A549 (cell line): ENCODE results near the gene CDC42EP5. TPM values are rescaled to one million over a fixed set of nuclear protein-coding genes. Genes with fewer than 3 reads are reported as not detected.

ENCODE experiments used
- ATAC-seq, 2 experiments: fragments of 200-7000 bp in 1 of 2; fragments of >200 bp in 1 of 2; cut with Nextera tagmentation in 1 of 2; cut with Tn5 transposase in 1 of 2; 3 replicates each; pipeline versions ENCODE4 v1.8.0 to v1.9.1; 2018 to 2020; ENCODE audit warnings: mild to moderate bottlenecking in 1 of 2, moderate library complexity in 1 of 2
- CTCF ChIA-PET: fragments of 300-600 bp; sonication (Branson Sonifier 250); formaldehyde crosslinking; extraction: SDS; loops from one replicate; lab custom pipeline; 2021; ENCODE audit warnings: antibody characterized with exemption, inconsistent platforms; lab: Yijun Ruan, JAX
- POLR2A ChIA-PET: fragments of 350-600 bp; formaldehyde crosslinking; extraction: SDS; loops from one replicate; lab custom pipeline; 2021; ENCODE audit warnings: antibody characterized with exemption, inconsistent platforms; lab: Yijun Ruan, JAX
- DNase-seq, 2 experiments: peaks; one replicate each; pipeline versions ENCODE4 v3.0.0 to v3.0.0-alpha.2; 2011 to 2016; ENCODE audit warnings: low read depth in 1 of 2, low spot score in 1 of 2
- FAIRE-seq: peaks from 2 replicates; lab custom pipeline; 2011; peaks lifted over from hg19 to GRCh38; lab: Jason Lieb, UNC
- H3K27ac ChIP-seq, 2 experiments: fragments of >200 bp; sonication (Bioruptor Twin); formaldehyde crosslinking; 3 replicates each; pipeline ENCODE4 v1.5.1; 2016 to 2017
- H3K4me1 ChIP-seq: fragments of >200 bp; sonication (Bioruptor Twin); formaldehyde crosslinking; 3 replicates; pipeline ENCODE4 v1.6.1; 2016
- H3K4me2 ChIP-seq: fragments of >200 bp; sonication (Bioruptor Twin); formaldehyde crosslinking; 3 replicates; pipeline ENCODE4 v1.6.1; 2016
- H3K4me3 ChIP-seq: fragments of >200 bp; sonication (Bioruptor Twin); formaldehyde crosslinking; 3 replicates; pipeline ENCODE4 v1.5.1; 2016
- H3K9me3 ChIP-seq: fragments of >200 bp; sonication (Bioruptor Twin); formaldehyde crosslinking; 3 replicates; pipeline ENCODE4 v1.6.1; 2016
- BHLHE40 ChIP-seq: IDR thresholded peaks from 2 replicates; pipeline ENCODE4 v1.6.1; 2012; ENCODE audit warnings: low read depth, low read length, inconsistent platforms
- CBX8 ChIP-seq: fragments of 200-600 bp; sonication (generic); IDR thresholded peaks from 2 replicates; pipeline ENCODE4 v1.6.1; 2016
- CTCF ChIP-seq: fragments of >200 bp; sonication (Bioruptor Twin); formaldehyde crosslinking; IDR thresholded peaks from 3 replicates; pipeline ENCODE4 v1.5.1; 2016
- ESRRA ChIP-seq: fragments of 150-350 bp; IDR thresholded peaks from 2 replicates; pipeline ENCODE4 v1.6.1; 2014; ENCODE audit warnings: mild to moderate bottlenecking, low read length, borderline replicate concordance
- HES2 ChIP-seq: fragments of >200 bp; sonication (Bioruptor Twin); formaldehyde crosslinking; IDR thresholded peaks from 2 replicates; pipeline ENCODE4 v1.6.1; 2016
- HOXB5 ChIP-seq: fragments of 250-450 bp; sonication (Bioruptor Pico); IDR thresholded peaks from 2 replicates; pipeline ENCODE4 v1.5.0; 2020; ENCODE audit warnings: mild to moderate bottlenecking, moderate library complexity
- KDM1A ChIP-seq: fragments of 200-600 bp; sonication (generic); IDR thresholded peaks from 2 replicates; pipeline ENCODE4 v1.6.1; 2016; ENCODE audit warnings: low read depth, mild to moderate bottlenecking
- PBX3 ChIP-seq: IDR thresholded peaks from 2 replicates; pipeline ENCODE4 v1.6.1; 2012
- RAD21 ChIP-seq, 2 experiments: fragments of >200 bp in 1 of 2; sonication (Bioruptor Twin) in 1 of 2; formaldehyde crosslinking in 1 of 2; IDR thresholded peaks in 1 of 2; conservative IDR thresholded peaks in 1 of 2; 2 replicates in 1 of 2; 3 replicates in 1 of 2; pipeline ENCODE4 v1.6.1; 2012 to 2018; ENCODE audit warnings: inconsistent platforms in 1 of 2
- ZFP36 ChIP-seq: fragments of 450-650 bp; IDR thresholded peaks from 2 replicates; pipeline ENCODE4 v1.6.1; 2014; ENCODE audit warnings: borderline replicate concordance; ENCODE audit not compliant: partially characterized antibody
- WGBS: methylation state at CpG from one replicate; pipeline ENCODE4 v1.1.6; 2017; ENCODE audit errors: missing lambda C conversion rate; 5-methylcytosine and 5-hydroxymethylcytosine counted together
- polyA plus RNA-seq, 4 experiments: library from polyadenylated mRNA; depleted of rRNA in 3 of 4; stranded (reverse); fragments of >200 nt; fragmentation: RNase III in 1 of 4; extraction: RNeasy Plus Mini Kit Qiagen cat#74134 plus additional on column Dnase treatment in 1 of 4; gene quantifications; 2 replicates in 3 of 4; 3 replicates in 1 of 4; pipeline ENCODE4 v1.2.3, GENCODE V29; 2011 to 2017
- TF ChIP-seq, protein P1 (sequence below): fragments of 250-450 bp; sonication (Bioruptor Pico); IDR thresholded peaks from 2 replicates; pipeline ENCODE4 v1.5.0; 2021; ENCODE audit warnings: mild to moderate bottlenecking, moderate library complexity, borderline replicate concordance
- TF ChIP-seq, protein P2 (sequence below): IDR thresholded peaks from 2 replicates; pipeline ENCODE4 v1.6.1; 2012; ENCODE audit warnings: low read depth, borderline replicate concordance
- TF ChIP-seq, protein P3 (sequence below): fragments of 200-600 bp; sonication (generic); IDR thresholded peaks from 2 replicates; pipeline ENCODE4 v1.6.1; 2016; ENCODE audit warnings: antibody characterized with exemption, mild to moderate bottlenecking, moderate library complexity

Gene CDC42EP5
- polyA plus RNA-seq, 2 of the 4 experiments (the other 2 are of a cell fraction) = not detected

DNA sequence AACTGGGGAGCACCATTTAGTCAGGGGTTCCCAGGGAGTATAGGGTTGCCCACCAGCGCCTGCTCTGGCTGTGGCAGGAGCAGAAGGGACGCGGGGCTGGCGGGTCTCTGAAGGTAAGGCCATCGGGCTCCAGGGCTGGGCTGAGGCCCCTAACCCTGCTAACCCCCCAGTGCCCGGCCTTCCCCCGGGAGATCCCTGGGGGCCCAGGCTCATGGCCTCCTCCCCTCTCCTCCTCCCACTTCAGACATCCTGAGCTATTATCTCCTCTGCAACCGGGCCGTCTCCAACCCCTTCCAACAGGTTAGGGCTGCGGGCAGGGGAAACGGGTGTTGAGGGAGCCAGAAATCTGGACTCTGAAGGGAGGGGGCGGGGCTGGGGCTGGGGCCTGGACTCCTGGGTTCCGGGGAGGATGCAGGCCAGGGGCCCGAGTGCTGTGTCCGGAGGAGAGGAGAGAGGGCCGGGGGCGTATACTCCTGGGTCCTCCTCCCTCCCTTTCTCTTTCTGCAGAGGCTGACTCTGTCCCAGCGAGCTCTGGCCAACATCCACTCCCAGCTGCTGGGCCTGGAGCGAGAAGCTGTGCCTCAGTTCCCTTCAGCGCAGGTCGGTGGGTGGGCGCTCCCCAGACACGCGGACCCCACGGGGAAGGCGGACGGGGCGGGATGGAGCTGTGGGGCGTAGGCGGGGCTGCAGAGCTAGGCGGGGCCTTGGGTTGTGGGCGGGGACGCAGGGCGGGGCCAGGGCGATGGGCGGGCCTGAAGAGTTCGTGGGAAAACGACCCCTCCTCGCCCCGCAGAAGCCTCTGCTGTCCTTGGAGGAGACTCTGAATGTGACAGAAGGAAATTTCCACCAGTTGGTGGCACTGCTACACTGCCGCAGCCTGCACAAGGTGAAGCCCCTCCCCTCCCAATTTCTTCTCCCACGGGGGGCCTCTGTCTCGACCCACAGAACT lies 42.5 kb downstream of the CDC42EP5 start:
- CTCF ChIA-PET = interaction anchor here (1.1 to 4.5 kb wide), 5 partner anchors 8 to 38 kb away, joined by 3 to 39 read pairs (median 4); partner anchors contain the start of genes LENG8 and TTYH1
- peak; percentile 65 to 83 for ATAC-seq
- Histone ChIP-seq H3K9me3 (no peaks in the 10 kb centered on the region), H3K4me2 (peak overlapping the region; percentile 98), H3K27ac (peak overlapping the region; percentile 3 to 65; a peak in 4 of 6 replicates), H3K4me1 (peaks cover 24% of the 10 kb centered on the region), H3K4me3 (peak overlapping the region; percentile 43)
- POLR2A ChIA-PET = interaction anchor here (0.6 to 2.8 kb wide), 5 partner anchors 8 to 293 kb away, joined by 3 to 11 read pairs (median 4); partner anchors contain the start of genes CNOT3, LENG8 and MBOAT7
- TF ChIP-seq PBX3 = peak; percentile 24
- peak; percentile 43 for TF ChIP-seq CTCF
- no peak for TF ChIP-seq ESRRA
- TF ChIP-seq RAD21 (conservative IDR thresholded peaks at IDR 0.05 in 1 of 2, IDR thresholded peaks at IDR 0.05 in 1 of 2) = peak; percentile 31 to 42; a peak in 3 of 5 replicates
- TF ChIP-seq ZFP36 = no peak
- TF ChIP-seq KDM1A = no peak
- TF ChIP-seq HOXB5 (CRISPR knock-in tag) = no peak
- TF ChIP-seq, protein P1, sequence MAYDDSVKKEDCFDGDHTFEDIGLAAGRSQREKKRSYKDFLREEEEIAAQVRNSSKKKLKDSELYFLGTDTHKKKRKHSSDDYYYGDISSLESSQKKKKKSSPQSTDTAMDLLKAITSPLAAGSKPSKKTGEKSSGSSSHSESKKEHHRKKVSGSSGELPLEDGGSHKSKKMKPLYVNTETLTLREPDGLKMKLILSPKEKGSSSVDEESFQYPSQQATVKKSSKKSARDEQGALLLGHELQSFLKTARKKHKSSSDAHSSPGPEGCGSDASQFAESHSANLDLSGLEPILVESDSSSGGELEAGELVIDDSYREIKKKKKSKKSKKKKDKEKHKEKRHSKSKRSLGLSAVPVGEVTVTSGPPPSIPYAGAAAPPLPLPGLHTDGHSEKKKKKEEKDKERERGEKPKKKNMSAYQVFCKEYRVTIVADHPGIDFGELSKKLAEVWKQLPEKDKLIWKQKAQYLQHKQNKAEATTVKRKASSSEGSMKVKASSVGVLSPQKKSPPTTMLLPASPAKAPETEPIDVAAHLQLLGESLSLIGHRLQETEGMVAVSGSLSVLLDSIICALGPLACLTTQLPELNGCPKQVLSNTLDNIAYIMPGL (CRISPR knock-in tag) = no peak
- no peak for FAIRE-seq
- WGBS = 16% methylated on average over 24 of the region's 43 CpGs
- peak in 1 of 2 experiments; percentile 66 for DNase-seq

GRCh38 chr19:54429545-54430227 lies 43.4 kb downstream of the CDC42EP5 start:
- ChIA-PET CTCF (interaction anchor here (0.5 to 4.5 kb wide), 4 partner anchors 9 to 49 kb away, joined by 3 to 39 read pairs (median 3); partner anchors contain the start of gene TTYH1), POLR2A (interaction anchor here (0.5 to 2.8 kb wide), 5 partner anchors 9 to 620 kb away, joined by 3 to 8 read pairs (median 4); partner anchors contain the start of gene LENG8)
- DNase-seq (no peak), ATAC-seq (peak in 1 of 2 experiments; percentile 12; a peak in 3 of 6 replicates), FAIRE-seq (no peak)
- no peak overlapping the region for H3K4me3 ChIP-seq
- H3K27ac ChIP-seq = no peak overlapping the region
- TF ChIP-seq PBX3 (0 out of 2 replicates have a peak, but pooled peaks have one; percentile 9), CBX8 (no peak)
- no peaks in the 10 kb centered on the region for H3K9me3 ChIP-seq
- 42% methylated on average over 10 of the region's 13 CpGs for whole genome bisulfite sequencing
- H3K4me1 ChIP-seq = peaks cover 24% of the 10 kb centered on the region
- peak overlapping the region; percentile 98; the same call in 2 of the 3 replicates for H3K4me2 ChIP-seq

DNA sequence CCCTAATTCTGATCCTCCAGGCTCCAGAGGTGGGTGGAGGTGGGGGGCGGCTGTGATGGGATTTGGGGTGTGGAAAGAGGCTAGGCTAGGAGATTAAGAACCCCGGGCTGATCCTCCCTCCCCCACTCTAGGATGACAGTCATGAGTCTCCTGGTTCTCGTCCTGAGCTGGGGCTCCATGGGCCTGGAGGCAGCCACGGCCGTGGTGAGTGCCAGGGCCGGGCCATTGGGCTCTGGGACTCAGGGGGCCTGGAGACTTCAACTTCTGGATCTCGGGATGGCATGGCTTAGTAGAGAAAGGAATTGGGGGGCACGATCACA lies 44.0 kb downstream of the CDC42EP5 start:
- CTCF ChIA-PET = interaction anchor here (0.5 to 4.5 kb wide), 3 partner anchors 10 to 19 kb away, joined by 3 to 39 read pairs (median 3); partner anchors contain the start of gene TTYH1
- H3K27ac ChIP-seq = no peak overlapping the region
- no peak overlapping the region for H3K4me3 ChIP-seq
- H3K9me3 ChIP-seq = no peaks in the 10 kb centered on the region
- peaks cover 24% of the 10 kb centered on the region for H3K4me1 ChIP-seq
- POLR2A ChIA-PET = interaction anchor here (0.5 to 2.8 kb wide), 4 partner anchors 10 to 49 kb away, joined by 3 to 8 read pairs (median 4); partner anchors contain the start of gene LENG8
- H3K4me2 ChIP-seq = no peak overlapping the region
- ATAC-seq = no peak
- whole genome bisulfite sequencing = 52% methylated on average over 8 of the region's 8 CpGs
- FAIRE-seq = no peak
- no peak for DNase-seq
- TF ChIP-seq BHLHE40 = no peak
- TF ChIP-seq, protein P2, sequence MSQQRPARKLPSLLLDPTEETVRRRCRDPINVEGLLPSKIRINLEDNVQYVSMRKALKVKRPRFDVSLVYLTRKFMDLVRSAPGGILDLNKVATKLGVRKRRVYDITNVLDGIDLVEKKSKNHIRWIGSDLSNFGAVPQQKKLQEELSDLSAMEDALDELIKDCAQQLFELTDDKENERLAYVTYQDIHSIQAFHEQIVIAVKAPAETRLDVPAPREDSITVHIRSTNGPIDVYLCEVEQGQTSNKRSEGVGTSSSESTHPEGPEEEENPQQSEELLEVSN = no peak
- TF ChIP-seq, protein P3, sequence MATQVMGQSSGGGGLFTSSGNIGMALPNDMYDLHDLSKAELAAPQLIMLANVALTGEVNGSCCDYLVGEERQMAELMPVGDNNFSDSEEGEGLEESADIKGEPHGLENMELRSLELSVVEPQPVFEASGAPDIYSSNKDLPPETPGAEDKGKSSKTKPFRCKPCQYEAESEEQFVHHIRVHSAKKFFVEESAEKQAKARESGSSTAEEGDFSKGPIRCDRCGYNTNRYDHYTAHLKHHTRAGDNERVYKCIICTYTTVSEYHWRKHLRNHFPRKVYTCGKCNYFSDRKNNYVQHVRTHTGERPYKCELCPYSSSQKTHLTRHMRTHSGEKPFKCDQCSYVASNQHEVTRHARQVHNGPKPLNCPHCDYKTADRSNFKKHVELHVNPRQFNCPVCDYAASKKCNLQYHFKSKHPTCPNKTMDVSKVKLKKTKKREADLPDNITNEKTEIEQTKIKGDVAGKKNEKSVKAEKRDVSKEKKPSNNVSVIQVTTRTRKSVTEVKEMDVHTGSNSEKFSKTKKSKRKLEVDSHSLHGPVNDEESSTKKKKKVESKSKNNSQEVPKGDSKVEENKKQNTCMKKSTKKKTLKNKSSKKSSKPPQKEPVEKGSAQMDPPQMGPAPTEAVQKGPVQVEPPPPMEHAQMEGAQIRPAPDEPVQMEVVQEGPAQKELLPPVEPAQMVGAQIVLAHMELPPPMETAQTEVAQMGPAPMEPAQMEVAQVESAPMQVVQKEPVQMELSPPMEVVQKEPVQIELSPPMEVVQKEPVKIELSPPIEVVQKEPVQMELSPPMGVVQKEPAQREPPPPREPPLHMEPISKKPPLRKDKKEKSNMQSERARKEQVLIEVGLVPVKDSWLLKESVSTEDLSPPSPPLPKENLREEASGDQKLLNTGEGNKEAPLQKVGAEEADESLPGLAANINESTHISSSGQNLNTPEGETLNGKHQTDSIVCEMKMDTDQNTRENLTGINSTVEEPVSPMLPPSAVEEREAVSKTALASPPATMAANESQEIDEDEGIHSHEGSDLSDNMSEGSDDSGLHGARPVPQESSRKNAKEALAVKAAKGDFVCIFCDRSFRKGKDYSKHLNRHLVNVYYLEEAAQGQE = no peak
- TF ChIP-seq, protein P1 (CRISPR knock-in tag) = no peak
- no peak for TF ChIP-seq HES2
